HG03045 (cell line): ENCODE data around the gene POGLUT3.

Source experiments
- ATAC-seq: cut with Tn5 transposase; IDR thresholded peaks from one replicate; pipeline ENCODE4 v1.9.1; 2021; ENCODE audit warnings: mild to moderate bottlenecking, moderate library complexity; ENCODE audit not compliant: unreplicated experiment

Gene POGLUT3, protein sequence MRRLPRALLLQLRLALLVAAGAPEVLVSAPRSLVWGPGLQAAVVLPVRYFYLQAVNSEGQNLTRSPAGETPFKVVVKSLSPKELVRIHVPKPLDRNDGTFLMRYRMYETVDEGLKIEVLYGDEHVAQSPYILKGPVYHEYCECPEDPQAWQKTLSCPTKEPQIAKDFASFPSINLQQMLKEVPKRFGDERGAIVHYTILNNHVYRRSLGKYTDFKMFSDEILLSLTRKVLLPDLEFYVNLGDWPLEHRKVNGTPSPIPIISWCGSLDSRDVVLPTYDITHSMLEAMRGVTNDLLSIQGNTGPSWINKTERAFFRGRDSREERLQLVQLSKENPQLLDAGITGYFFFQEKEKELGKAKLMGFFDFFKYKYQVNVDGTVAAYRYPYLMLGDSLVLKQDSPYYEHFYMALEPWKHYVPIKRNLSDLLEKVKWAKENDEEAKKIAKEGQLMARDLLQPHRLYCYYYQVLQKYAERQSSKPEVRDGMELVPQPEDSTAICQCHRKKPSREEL

DNA sequence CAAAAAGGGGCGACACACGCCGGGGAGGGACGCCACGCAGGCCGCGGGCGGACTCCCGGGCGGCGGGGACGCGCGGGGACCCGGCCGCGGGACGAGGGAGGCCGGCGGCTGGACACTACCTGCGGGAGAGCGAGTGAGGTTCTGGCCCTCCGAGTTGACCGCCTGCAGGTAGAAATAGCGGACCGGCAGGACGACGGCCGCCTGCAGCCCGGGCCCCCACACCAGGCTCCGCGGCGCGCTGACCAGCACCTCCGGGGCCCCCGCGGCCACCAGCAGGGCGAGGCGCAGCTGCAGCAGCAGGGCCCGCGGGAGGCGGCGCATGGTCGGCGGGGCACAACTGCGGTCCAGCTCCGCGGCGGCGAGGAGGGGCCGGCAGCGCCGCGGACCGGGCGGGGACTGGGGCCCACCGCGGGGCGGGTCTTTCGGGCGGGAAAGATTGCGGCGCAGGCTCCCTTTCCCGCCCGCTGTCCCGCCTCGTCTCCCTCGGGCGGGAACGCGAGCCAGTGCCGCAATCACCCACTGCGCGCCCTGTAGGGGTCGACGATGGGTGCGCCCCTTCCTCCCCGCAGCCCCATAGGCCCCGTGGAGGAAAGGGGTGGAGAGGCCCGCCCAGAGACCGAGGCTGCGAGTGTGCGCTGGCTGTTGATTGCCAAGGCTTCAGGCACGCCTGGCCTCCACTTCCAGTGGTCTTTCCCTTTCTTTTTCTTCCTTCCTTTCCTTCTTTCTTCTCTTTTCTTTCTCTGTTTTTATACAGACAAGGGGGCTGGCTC is at the start of gene POGLUT3:
Gene POGLUT3 (minus strand): TSS at position 339 of the 770 bp plus-strand sequence. CDS start 18 bp downstream, at position 321.
- peak; percentile 67 for ATAC-seq

DNA sequence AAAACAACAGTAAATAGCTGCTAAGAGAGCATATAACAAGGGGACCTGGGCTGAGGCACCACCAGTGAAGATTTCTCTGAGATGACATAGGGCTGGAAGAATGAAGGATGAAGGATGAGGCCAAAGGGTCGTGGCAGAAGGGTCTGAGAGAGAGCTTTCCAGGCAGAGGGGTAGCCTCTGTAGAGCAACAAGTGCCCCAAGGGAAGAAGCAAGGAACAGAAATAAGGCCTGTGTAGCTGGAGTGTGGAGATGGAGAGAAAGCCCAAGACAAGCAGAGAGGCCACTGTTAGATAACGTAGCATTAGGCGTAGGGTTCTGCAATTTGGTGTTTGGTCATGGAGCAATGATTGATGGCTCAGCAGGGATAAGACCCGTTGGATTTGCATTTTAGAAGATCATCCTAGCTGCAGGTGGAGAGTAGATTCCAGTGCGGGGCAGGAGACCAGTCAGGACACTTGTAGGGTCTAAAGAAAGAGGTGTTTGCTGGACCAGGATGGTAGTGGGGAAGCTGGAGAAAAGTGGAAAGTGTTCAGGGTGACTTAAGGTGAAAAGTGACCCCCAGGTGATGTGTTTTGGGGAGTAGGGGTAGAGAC is 47.8 kb upstream of the POGLUT3 start:
- no peak for ATAC-seq

DNA sequence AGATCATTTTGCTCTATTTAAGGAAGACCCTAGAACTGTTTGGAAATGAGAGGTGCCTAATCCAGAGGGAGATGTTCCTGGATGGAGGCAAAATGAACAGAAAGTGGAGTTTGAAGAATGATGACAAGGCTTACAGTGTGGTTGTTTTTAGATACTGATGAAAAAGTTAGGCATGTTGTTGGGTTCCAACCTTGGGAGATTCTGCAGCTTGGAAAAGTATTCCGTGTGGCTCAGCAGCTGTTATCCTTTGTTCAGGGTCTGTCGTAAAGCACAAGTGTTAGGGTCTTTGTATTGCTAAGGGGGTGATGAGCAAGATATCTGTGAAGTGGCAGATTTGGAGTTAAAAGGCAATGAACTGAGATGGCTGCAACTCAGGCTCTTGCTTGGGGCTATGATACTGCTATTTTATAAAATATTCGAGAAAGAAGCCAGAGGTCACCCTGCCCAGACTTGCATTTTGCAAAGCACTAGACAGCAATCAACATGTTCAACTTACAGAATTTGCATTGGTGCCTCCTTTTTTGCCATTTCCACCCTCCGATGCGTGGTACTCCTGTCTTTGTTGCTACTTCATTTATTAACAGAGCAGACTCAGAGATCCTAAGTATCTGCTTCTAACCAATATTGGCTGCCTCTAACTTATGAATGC is 45.3 kb upstream of the POGLUT3 start:
- no peak for ATAC-seq

DNA sequence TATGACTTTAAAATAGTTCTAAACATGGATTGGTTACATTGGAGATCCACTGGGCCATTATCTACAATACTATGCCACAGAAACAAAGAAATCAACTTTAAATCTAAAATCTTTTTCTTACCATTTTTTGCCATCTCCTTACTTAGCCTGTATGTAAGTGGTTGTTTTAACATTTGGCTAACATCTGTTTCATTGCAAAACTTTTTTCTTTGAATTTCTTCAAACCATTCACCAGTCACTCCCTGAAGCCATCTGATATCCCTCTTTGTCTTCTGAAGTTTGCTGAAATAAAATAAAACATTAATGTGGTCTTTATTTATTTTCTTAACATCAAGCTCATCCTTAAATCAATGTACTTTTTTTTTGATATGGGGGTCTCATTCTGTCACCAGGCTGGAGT is 43.3 kb upstream of the POGLUT3 start:
- no peak for ATAC-seq

DNA sequence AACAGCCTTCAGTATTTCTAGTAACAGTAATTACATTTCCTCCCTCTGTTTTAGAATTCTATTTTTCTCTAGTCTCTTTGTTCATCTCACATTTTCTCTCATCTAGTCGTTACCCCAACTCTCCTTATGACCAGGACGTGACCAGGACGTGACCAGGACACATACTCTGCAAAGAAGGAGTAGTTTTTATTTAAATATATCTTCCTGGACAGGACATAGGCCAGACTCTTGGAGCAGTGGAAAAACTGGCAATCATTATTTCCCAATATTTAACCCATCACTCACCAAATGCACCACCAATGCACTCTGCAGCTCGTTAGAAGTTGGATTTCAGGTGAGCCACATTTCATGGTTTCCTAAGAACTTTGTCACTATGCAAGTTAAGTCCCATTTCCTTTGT is 40.3 kb upstream of the POGLUT3 start:
- no peak for ATAC-seq

DNA sequence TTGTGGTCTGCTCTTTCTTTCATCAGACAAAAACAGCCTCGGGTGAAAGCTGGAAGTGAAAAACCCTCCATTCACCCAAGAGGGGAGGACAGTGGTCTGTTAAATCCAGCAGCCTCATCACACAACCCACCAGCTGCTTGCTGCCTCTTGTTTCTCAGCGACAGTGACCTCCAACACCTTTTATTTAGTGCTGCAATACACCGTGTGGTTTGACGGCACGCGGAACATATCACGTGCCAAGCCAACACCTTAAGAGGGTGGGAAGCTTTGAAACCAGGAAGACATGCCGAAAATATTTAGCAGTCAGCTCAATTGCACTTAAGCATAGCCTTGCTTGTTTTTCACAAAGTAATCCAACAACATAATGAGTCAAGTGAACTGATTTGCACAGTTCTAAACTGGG is 39.8 kb upstream of the POGLUT3 start:
- ATAC-seq, result no peak

DNA sequence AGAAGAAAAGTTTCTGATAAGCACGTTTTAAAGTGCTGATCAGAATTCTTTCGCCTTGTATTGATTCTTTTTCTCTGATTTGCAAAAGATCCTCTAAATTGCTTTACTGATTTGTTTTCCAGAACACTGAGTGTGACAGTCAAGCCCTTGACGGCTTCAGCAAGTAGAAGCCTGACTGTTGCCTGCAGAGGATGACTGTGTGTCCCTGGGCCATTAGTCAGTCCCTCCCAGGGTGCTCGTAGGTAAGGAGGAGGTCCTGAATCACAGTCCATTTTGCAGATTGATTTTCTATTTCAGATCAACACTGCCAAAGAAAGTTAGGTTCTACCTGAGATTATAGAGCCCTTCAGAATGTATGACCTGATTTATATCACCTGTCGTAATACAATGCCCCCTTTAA is 38.6 kb upstream of the POGLUT3 start:
- no peak for ATAC-seq

DNA sequence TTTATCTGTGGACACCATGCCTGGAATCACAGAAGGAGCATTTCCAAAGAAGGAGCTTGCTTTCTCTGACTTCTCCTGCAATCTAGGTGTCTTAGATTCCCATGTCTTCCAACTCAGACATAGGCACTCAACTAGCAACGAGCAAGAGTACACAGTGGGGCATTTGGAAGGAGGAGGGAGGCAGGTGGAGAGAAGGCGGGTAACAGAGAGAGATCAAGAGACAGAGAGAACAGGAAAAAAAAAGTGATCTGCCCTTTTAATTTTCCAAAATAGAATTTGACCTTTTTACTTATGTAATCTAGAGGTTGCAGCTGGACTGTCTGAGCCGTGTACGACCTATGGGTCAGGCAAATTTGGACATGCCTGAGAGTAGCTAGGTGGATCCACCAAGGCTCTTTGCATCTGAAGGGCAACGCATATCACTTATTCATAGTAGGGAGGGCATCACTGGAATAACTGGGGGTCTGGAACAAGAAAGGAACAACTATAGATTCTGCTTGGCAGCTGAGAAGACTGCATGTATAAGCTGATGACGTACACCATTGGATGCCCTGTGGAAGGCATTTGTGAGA is 37.3 kb upstream of the POGLUT3 start:
- no peak for ATAC-seq

DNA sequence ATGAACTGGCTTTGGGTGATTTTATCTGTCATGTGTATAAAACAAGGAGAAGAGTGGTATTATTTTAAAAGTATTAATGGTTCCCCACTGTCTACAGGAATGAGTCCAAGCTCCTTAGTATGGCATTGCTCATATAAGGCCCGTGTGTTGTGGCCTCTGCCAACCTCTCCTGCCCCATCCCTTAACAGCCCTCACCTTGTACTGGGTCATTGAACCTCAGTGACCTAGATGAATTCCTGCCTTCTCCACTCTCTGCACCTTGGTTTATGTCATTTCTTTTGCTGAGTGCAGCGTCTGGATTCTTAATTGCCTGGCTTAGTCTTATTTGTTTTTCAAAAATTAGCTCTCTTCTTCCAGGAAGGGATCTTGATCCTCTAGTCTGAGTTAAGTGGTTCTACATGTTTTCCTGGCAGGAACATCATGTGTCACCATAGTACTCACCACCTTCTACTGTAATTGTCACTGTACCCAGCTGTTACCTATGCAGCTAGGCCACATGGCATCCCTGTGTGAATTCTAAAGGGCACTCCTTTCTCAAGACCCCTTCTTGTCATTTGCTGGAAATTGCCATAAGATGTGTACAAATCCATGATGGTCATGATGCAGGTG is 36.2 kb upstream of the POGLUT3 start:
- ATAC-seq, result no peak

DNA sequence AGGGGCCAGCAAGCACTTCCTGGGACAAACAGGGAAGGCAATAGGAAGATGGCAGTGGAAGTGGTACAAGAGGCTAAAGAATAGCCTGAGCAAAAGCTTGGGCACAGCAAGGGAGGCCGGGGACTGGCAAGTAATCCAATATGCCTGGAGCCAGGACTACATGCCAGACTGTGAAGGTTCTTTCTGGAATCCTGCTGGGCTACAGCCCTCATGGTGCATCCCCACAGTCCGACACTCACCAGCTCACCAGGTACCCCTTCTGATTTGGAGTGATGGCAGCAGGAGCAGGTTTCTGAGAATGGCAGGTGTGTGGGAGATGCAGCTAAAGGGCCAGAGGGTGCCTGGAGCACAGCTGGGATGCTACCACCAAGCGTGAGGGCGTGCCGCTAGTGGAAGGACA is 32.2 kb upstream of the POGLUT3 start:
- no peak for ATAC-seq

DNA sequence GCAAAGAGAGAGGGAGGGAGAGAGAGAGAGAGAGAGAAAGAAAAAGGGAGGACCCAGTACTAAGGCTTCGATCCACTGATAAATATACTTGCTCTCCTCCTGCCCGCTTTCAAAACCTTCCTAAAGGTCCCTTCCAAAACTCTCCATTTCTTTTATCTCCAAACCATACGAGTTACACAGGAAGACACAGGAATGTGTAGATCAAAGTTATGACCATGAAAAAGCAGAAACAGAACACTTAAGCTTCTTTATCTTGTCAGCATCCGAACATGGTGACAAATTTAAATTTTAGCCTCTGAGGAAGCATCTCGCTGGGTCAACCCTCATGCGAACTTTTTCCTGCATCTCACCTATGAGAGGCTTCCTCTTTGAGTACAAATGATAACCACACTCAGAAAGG is 29.2 kb upstream of the POGLUT3 start:
- no peak for ATAC-seq

DNA sequence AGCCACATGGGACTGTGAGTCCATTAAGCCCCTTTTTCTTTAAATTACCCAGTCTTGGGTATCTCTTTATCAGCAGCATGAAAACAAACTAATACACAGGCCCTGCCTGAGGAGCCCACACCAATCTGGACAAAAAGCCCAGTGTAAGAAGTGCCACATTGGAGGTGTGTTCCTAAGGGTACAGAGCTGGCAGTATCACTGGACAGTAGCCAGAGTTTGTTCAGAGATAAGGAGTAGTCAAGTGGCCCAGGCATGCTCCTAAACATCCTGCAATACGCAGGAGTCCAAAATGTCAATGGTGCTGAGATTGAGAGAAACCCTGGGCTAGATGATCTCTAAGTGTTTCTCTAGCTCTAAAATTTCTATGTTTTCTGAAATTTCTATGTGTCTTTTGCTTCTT is 27.0 kb upstream of the POGLUT3 start:
- no peak for ATAC-seq

DNA sequence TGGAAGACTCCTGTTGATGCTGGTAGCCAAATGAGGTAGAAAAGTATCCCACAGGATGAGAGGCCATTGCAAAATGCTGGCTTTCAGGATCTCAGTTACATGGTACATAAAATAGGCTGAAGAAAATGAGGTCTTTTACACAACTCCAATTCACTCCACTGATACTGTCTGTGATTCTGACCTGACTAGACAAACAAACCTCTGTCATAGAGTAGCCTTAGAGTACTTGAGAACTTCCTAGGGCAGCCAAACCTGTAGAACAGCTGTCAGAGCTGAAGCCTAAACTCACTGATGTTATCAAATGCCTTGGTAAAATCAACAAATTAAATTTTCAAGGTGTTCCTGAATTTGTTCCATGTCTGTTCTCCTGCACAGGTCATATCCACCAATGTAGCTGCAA is 26.2 kb upstream of the POGLUT3 start:
- no peak for ATAC-seq

DNA sequence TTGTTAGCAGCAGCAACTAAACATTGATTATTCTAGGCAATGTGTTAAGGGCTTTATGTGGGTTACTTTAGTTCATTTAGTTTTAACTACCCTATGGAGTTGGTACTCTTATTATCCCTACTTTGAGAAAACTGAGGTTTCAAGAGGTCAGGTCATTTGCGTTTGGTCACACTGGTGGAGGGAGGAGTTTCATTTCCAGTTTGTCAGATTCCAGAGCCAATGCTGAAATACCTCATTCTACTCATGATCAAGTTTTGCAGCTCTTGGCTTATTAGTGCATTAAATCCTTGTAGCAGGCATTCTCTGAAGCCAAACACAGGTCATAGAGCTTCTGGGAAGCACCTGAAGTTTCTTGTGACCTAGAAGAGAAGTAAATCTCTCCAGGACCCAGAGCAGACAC is 24.1 kb upstream of the POGLUT3 start:
- ATAC-seq, result no peak

DNA sequence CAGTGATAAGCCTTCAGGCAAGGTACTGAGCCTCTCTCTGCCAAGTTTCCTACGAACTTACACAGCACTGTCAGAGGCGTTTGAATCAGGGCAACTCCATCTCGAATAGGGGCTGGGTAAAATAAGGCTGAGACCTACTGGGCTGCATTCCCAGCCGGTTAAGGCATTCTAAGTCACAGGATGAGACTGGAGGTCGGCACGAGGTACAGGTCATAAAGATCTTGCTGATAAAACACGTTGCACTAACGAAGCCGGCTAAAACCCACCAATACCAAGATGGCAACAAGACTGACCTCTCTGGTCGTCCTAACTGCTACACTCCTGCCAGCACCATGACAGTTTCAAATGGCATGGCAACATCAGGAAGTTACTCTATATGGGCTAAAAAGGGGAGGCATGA is 20.4 kb upstream of the POGLUT3 start:
- no peak for ATAC-seq

DNA sequence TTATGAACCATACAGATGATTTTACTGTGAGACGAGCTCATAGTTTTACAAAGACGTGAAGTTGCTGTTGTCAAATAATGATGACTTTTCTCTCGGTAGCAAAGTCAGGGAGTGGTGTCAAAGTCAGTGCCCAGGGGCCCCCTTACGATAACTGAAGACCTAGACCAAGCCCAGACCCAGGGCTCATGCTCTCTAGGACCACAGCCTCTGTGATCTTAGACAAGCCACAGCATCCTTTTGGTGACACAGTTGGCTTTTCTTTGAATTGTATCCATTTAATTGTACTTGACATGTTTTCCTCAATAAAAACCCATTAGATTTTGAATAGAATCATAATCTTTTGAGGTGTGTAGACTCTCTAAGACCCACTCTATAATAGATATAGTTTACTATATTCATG is 17.9 kb upstream of the POGLUT3 start:
- ATAC-seq, result no peak

DNA sequence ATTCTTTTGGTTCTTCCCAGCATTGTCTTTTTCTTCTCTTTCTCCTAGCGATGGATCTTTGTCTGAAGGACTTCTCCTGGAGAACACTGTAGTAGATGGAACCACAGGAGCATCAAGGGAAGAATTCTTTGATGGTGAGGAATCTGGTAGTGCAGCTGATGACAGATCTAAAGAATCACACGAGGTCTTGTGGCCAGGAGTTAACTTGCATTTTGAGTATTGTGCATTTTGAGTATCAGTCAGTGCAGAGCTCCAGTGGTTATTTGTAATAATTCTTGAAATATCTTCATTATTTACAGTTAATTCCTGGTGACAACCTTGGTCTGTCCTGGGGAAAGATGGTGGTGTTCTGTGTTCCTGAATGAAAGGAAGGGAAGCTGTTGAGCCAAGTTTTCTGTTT is 14.5 kb upstream of the POGLUT3 start:
- no peak for ATAC-seq

DNA sequence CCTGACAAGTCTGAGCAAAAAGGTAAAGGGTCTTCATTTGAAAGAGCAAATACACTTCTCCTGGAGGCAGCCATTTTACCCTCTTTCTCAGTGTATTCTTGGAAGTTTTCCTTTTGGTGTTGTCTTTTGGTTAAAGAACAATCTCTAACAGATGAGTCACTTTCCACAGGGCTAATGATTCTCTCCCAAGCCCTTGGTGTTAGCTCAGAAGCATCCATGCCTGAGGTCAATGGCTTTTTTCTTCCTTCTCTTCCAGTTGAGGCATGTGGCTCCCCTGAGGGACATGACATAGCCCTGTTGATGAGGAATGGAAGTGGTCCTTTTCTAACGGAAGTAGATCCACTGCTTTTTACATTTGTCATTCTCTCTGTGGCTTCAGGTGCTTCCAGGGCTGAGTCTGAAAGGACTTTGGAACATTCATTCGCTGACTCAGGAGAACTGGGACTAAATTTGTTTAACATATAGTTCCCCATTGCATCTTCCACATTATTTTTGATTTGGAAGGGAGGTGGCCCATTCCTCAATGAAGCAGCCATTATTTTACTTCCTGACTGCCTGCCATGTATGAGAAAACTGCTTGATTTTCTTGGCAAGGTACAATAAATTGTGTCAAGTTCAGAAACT is 13.8 kb upstream of the POGLUT3 start:
- ATAC-seq, result no peak

DNA sequence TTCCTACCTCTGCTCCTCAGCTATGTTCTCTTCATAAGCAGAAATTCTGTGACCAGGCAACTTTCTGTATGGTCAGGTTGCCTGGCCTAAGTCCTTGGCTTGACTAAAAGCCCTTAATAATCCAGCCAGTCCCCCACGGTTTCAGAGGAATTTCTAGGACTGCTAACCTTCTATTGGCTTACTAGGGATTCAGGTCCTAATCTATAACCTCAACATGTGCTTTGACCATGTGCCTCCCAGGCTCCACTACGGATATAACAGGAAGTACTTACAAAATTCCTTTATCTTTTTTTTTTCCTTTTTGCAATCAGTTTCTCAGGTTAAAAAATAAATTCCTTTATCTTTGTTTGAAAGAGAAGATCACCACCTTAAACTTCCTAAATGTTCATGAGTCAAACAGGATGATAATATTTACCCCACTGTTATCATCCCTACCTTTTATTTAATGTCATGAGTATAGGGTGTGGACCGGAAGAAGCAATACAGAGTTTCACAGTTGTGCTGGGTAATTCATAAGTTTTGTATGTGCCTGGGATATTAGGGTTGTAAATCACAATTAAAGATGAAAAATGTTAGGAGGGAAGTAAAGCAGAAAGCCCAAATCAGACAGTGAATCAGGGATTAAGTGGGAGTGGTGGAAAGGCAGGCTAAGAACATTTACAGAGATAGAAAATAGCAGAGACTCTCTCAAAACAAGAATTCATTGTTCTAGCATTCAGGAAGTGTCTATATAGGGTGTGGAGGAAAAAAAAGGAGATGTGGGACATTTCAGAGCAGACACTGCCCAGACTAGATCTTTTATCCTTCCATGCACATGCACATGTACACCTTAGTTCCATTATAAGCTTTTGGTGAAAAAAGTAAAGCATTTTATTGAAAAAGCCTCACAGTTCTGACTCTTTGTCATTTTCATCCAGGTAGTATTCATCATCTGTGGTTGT is 10.7 kb upstream of the POGLUT3 start:
- ATAC-seq, result no peak
